ENCODE results near the gene ANKRD31.

- TF ChIP-seq POLR2AphosphoS5 (IDR thresholded peaks at IDR 0.05; ENCODE audit: low read depth, low read length) (no peak), POLR2A (IDR thresholded peaks at IDR 0.05; ENCODE audit: low read depth, low read length) (no peak), SPI1 (IDR thresholded peaks at IDR 0.05; ENCODE audit: low read depth, low read length) (no peak), TAF1 (IDR thresholded peaks at IDR 0.05; ENCODE audit: low read depth, low read length) (no peak), POU2F2 (IDR thresholded peaks at IDR 0.05; ENCODE audit: low read depth, low read length) (peak; percentile 61; the same call in 1 of the 2 replicates), PAX5 (IDR thresholded peaks at IDR 0.05; ENCODE audit: insufficient read depth, low read length, severe bottlenecking) (no peak)
These were observed 187.0 kb downstream of the ANKRD31 start for GRCh38 chr5:75049456-75050351.

All from GM12891 (cell line).